CD4-positive, alpha-beta T cell treated with Interleukin-10 for 1 hour (primary cell): ENCODE measurements around the gene ZBP1.

Source experiments
- DNase-seq: peaks from one replicate; pipeline ENCODE4 v3.0.0-alpha.2; 2020

The ZBP1 gene, protein sequence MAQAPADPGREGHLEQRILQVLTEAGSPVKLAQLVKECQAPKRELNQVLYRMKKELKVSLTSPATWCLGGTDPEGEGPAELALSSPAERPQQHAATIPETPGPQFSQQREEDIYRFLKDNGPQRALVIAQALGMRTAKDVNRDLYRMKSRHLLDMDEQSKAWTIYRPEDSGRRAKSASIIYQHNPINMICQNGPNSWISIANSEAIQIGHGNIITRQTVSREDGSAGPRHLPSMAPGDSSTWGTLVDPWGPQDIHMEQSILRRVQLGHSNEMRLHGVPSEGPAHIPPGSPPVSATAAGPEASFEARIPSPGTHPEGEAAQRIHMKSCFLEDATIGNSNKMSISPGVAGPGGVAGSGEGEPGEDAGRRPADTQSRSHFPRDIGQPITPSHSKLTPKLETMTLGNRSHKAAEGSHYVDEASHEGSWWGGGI

DNA sequence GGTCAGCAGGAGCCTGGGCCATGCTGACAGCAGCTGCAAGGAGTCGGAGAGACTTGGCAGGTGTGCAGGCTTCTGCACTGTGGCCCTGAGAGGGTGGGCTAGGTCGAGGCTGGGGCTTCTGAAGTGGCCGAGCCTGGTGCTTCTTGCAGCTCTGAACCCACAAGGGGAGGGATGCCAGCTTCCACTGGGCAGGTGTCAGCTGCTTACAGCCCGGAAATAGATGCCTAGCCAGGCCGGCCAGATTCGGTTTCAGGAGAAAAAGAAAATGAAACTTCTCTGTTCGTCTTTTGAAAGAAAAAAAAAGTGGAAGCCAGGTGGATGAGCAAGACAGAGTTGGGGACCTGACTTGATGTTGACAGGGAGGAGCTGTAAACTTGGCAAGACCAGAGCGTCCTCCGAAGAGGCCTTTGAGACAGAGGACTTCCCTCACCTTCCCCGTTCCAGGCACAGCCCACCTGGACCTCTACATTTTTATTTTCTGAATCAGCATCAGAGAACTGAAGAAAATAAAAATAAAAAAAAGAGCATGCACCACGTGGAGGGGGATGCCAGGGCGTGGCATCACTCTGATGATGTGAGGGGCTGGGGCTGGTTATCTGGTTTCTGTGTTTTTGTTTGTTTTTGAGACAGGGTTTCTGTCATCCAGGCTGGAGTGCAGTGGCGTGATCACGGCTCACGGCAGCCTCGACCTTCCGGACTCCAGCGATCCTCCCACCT, at the start of gene ZBP1:
Gene ZBP1, minus strand, starts transcription at position 153 of the 717 bp plus-strand sequence. Its CDS starts 131 bp downstream, at position 22.
- peak; percentile 73 for DNase-seq

DNA sequence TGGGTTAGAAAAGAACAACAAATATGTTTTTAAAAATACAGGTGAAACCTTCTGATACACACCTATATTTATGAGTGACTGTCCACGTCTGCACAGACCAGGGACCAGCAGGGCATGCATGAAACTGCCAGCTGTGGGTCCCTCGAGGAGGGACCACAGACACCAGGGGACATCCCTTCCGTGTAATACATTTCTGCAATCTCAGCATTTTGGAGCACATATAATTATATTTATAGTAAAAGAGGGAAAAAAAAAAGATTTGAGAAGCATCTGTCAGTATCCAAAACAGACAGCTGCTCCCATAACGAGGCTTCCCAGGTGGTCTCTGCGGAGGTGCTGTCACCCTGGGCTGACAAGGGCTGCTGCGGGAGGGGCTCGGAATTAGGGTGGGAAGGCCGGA, 49.4 kb upstream of the ZBP1 start:
- DNase-seq: no peak

DNA sequence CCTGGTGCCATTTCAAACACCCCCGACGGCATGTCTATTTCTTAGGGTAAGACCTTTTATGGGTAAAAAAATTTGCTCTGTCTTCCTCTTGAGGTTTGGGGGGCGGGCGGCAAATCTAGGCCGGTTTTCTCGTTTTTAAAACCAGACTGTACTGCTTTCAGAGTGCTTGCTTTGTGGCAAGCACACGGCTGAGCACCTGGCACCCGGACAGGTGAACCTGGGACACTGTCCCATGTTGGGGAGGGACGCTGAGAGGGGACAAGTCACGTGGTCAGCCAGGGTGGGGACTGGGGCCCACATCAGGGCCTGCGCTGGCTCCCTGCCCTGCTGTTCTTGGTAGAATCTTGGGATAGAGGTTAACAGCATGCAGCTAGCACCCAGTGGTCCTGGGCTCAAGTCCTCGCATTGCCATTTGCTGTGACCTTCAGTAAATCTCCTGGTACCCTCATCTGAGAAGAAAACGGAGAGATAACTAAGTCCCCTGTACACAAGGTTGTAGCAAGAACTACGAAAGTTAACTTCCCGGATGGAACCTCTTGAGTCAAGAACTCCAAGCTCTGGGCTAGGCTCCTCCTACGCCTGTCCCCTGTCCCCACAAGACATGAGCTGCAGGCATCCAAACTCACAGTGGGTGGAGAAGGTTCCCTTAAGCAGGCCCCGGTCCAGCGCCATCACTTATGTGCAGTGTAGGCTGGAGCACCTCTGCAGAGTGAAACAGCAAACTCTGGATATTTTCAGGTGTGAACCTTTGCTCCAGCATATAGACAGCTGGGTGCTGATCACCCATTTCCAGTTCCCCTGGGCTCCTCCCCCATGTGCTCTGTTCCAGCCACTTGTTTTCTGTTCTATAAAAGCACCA, 47.9 kb upstream of the ZBP1 start:
- DNase-seq: no peak

DNA sequence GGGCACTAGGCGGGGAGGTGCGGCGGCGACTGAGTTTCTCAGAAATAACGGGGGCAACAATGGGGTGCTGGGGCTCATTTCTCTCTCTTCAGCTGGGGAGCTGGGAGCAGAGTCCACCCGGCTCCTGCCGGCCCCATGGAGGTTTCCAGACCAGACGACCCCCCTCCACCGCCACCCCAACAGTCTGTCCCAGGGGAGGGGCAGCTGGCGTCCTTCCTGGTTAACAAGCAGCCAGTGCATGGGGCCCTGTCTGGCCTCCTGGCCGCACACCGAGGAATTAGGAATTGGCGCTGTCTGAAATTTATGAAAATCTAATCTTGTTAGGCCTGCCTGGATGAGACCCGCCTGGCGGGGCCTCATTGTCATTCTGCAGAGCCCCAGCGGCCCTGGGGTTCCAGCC, 47.2 kb upstream of the ZBP1 start:
- DNase-seq: no peak

DNA sequence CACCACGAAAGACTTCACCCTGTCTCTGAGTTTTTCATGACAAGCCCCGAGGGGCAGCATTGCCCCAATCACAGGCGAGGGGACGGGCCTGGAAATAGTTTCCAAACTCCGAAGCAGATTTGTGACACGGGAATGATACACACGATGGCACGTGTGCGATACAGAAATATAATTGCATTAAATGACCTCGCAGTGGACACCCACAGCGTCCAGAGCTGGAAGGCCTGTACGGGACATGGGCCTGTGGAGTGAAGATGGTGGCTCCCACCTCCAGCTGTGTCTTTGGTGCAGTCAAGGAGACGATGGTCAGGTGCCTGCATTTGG, 46.6 kb upstream of the ZBP1 start:
- DNase-seq: no peak

DNA sequence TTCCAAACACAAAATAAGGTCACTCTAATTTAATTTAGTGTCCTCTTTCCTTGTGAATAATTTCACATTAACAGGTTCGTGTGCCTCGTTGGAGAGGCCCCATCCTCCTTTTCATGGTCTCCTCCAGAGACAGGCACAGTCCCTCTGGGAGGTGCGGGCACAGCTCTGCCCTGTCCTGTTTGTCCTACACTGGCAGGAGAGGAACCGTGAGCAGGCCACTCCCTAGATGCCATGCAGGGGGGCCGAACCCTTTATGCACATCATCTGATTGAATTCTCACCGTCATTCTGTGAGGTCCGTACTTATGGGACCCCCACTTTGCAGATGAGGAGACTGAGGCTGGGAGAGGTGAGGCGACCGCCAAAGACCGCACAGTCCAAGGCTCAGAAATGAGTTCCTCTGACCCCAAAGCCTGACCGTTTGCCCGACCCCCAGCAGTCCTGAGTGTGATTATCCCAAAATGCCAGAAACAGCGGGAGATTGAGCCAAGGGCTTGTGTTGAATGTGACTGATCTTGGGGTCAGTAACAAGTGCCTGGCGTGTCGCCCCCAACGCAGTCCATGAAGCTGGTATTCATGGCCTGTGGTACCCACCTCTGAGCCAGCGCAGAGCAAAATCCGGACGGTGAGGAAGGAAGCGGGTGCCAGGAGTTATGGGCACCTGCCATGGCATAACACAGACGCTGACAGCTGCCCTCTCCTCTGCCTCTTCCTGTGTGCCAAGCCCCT, 46.0 kb upstream of the ZBP1 start:
- DNase-seq: no peak

DNA sequence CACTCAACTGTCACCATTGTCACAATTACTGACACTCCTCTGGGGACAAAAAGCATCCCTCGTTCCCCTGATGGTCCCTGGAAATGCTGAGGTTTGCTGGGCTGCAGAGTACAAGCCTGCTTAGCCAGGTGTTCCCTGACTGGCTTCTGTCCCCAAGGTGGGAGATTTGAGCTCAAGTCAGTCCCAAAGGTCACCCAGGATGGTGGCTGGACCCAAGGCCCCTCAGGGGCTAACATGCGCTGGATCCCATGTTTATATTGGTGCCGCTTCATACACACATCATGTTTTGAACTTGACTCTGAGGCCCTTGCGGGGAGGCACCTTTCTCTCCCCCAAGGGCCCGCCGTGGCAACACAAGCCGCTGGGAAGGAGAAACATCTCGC, 45.4 kb upstream of the ZBP1 start:
- no peak for DNase-seq

DNA sequence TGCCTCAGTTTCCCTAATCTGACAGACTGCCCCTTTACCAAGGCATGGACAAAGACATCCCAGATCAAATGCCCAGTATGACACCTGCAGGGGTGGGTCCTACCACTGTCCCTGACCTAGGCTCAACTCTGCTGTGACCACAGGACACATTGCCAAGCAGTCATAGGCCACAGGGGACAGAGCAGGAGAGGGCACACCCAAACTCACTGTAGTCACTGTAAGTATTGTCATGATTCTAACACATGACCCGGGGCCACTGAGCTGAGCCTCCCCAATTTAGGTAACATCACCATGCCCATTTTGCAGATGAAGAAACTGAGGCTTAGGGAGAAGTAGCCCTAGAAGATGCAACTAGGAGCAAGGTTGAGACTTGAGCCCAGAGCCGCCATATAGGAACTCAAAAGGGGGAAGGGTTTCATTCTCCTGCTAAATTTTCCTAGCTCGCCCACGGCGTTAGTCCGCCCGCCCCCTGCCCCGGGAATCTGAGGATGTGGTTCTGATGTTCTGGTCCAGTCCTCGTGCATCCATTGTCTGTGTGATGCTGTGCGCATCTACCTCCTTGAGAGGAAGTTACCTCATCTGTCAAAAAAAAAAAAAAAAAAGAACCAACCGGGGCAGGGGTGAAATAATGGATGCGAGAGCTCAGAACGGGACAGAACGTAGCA, 44.8 kb upstream of the ZBP1 start:
- no peak for DNase-seq

DNA sequence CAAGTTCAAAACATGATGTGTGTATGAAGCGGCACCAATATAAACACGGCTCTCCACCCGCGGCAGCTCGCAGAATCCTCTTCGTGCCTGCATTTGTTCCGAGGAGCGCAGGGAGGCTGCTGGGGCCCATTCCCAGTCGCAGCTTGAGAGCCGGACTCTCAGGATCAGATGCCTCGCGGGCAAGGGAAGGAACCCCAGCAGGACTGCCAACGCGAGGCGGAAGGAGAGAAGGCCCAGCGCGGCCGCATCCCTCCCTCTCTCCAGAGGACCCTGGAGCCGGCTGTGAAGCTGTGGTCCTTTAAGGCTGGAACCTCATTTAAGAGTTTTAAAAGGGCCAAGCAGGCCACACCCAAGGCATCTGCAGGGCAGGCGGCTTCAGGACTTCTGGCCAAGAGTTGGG, 44.2 kb upstream of the ZBP1 start:
- no peak for DNase-seq

DNA sequence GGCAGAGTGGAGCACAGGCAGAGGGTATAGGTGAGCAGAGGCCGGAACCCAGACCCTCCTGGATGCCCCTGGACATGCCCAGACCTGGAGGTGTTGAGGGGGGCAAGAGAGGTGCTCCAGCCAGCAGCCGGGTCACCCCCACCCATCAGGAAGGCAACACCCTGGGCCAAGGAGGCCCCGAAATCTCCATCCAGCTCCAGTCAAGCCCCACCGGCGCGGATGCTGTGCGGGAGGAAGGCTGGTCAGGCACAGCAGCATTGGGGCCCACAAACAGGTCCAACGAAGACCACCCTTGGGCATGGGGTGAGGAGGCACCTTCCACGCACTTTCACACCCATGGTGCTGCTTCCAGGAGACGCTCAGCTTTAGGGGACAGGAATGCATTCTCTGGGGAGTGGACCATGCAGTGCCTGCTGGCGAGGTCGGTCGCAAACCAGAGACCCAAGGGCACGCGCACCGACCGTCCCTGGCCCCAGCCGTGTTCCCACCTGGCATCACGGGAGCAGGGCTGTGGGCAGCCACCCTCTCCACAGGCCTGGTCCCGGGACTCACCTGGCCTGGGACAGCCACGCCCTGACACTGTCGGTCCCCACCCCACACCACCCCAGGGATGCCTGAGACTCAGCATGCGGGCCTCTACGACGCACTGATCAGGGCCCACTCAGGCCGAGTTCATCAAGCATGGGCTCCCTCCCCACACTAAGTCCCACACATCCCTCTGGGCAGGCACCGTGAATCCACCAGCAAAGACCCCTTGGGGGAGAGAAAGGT, 43.6 kb upstream of the ZBP1 start:
- DNase-seq: no peak

DNA sequence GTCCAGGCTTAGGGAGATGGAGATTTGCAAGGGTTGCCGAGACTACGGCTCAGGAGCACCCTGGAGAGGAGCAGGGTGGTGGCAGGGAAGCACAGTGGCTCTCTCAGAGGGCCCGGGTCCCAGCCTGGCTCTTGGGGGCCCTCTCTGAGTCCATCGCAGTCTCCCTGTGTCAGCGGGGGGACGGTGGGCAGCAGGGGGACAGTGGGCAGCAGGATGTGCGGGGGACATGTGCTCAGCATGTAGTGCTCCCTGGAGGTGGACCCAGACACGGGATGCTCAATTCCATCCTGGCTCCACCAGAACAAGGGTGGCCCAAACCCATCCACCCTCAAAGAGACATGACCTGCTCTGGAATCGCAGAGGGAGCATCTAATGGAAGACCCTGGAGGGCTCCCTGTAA, 43.0 kb upstream of the ZBP1 start:
- DNase-seq: no peak

DNA sequence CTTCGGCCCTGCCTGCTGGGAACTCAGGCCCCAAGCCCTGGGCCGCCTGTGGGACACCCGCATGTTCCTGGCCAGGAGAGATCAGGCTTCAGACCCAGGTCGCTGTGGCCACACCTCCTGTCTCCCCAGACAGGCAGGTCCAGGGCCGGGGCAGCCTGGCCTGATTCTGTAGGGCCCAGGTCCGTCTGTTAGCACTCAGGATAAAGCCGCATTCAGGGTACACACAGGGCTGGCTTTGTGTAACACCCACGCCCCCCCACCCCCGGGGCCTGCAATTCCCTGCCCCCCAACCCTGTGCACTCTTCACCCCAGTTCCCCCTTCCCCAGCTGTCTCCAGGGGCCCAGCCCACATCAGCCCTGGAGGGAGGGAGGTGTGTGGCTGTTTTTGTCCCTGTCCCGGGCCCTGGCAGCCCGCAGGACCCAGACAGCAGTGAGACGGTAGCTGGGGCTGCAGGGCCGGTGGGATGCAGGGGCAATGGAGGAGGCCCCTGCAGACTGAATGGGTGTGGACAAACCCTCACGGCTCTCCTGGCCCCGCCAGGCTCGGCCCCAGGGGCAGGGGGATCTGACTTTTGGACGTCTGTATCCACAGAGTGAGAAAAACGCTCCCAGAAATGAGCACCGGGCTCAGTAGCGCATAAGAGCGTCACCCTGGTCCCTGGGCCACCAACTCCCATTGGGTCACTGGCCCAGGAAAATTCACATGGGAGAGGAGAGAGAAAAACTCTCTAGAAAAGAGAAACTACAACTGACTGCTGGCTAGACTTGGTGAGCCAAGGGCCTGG, 42.4 kb upstream of the ZBP1 start:
- no peak for DNase-seq

DNA sequence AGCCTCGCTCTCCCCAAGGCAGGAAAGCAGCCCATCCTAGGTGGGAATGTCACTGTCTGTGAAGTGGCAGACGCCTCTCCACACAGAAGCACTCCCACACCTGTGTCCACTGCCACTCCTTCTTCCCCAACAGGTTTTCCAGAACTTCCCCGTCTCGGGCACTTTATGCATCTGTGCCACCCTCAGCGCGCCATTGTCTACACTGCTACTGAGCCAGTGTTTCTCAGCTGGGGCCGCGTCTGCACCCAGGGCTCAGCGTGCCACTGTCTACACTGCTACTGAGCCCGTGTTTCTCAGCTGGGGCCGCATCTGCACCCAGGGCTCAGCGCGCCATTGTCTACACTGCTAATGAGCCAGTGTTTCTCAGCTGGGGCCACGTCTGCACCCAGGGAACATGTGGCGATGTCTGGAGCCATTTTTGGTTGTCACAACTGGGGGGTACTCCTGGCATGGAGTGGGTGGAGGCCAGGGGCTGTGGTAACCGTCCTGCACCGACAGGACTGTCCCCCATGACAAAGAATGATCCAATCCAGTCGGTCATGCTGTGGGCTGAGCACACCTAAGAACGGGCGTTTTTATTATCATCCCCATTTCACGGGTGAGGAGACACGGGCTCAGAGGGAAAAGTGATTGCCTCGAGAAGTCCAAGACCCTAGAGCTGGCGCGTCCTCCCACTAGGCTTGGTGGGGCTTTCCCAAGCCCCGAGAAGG, 41.7 kb upstream of the ZBP1 start:
- no peak for DNase-seq

DNA sequence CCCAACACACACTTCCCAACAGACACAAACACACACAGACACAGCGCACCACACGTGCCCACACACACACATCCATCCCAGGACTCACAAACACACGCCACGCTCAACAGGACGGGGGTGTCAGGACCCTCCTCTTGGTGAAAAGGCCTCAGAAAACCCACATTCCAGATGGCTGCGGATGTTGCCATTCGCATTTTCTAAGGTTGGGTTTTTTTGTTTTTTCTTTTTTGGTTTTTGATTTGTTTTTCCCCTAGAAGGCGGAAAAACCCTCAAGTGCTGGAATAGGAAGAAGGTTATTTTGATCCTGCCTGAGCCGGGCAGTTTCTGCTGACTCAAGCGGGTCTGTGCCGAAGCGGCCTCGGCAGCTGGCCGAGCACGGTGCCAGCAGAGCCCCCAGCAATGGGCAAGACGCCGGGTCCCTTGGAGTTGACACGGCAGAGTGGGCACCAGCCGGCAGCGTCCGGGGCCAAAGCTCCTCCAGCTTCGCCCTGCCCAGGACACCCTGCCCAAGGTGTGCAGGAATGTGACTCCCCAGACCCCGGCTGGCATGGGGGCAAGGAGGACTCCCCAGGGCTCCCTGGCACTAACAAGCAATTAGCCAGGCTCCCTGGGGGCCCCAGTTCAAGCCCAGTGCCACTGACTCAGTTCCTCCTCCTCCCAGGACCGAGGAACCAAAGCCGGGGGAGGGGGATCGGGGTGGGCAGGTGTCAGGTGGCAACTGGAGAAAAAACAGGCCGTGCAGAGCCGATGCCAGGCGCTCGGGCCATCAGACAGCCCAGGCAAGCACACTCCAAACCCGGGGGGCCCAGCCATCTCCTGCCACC, 40.9 kb upstream of the ZBP1 start:
- no peak for DNase-seq

DNA sequence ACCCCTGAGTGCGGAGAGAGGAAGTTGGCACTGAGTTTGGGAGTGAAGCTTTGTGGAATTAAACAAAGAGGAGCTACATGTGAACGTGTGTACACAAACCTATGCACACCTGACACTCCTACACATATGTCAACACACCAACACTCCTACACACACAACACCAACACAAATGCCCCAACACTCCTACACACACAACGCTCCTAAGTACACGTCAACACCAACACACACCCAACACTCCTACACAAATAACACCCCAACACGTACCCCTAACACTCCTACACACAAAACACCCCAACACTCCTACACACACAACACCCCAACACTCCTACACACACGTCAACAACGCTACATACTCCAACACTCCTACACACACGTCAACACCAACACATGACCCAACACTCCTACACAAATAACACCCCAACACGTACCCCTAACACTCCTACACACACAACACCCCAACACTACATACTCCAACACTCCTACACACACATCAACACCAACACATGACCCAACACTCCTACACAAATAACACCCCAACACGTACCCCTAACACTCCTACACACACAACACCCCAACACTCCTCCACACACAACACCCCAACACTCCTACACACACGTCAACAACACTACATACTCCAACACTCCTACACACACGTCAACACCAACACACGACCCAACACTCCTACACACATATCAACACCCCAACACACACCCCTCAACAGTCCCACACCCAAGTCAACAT, 40.1 kb upstream of the ZBP1 start:
- no peak for DNase-seq

DNA sequence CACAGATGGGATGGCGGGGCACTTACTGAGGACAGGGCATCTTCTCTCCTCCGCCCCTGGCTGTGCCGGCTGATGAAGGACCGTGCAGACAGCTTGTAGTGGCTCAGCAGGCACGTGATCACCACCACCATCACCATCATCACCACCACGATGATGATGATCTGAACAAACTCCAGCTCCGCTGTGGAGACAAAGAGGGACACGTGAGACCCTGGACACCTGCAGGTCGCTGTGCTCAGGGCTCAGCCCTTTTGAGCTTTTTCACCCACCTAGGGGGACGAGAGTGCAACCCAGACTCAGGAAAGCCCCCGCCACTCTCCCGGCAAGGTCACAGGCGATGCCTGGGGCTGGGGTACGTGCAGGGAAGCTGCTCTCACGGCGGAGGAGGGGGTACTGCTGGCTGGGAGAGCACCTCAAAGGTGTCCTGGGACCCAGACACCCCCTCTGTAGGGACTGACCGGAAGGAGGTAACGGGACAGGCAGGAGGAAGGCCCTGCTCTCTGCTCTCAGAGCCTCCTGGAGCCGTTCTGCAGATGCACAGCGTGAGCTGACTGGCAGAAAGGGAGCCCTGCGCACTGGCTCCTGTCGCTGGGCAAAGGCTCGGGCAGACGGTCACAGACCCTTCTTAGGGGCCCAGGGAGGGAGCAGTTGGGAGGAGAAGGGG, 39.4 kb upstream of the ZBP1 start:
- DNase-seq: no peak

DNA sequence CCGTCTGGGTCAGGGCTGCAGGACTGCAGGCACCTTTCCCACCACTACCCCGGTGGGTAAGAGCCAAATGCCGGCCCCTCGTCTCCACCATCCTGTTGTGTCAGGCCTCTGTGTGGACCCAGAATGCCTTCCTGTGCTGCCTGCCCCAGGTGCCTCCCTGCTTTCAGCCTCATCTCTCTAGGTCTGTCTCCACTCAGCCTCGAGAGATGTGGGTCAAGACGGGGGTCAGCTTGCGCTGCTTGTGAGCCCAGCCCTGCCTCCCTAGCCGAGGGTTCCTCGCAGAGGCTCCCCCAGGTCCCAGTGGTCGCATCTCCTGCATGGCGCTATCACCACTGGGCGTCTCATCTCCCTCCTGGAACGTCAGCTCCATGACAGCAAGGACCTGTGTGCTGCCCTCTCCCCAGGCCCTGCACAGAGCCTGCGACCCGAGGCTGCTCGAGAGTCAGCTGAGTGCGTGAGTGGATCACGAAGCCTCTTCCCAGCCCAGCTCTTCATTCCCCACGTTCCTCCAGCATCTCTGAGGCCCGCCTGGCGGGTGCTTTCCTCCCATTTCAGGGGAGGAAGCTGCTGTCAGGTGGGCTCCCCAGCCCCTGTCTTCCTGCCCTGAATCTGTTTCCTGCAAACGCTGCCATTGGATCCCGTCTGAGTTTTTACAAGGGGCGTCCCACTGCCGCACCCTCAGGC, 38.7 kb upstream of the ZBP1 start:
- DNase-seq: no peak
